SU-DHL-6 (cell line): ENCODE results near the gene EGFL7.

Source experiments
- H2AFZ ChIP-seq: fragments of 200-600 bp; sonication (generic); 2 replicates; pipeline ENCODE4 v1.6.1; 2014; ENCODE audit warnings: low read depth, mild to moderate bottlenecking, moderate library complexity, mixed read lengths, antibody characterized with exemption, low read length; ENCODE audit not compliant: severe bottlenecking
- H3F3A ChIP-seq: fragments of 200-600 bp; shearing (Covaris generic); 2 replicates; pipeline ENCODE4 v1.6.0; 2016; ENCODE audit warnings: antibody characterized with exemption, mild to moderate bottlenecking; ENCODE audit not compliant: insufficient read depth
- H3K27ac ChIP-seq: fragments of 200-600 bp; sonication (generic); 2 replicates; pipeline ENCODE4 v1.5.1; 2016; ENCODE audit warnings: low read depth, mild to moderate bottlenecking, low read length, moderate library complexity, mixed read lengths
- H3K27me3 ChIP-seq: fragments of 200-600 bp; sonication (generic), shearing (Covaris generic); 2 replicates; pipeline ENCODE4 v1.6.0; 2014; ENCODE audit warnings: mild to moderate bottlenecking, low read length
- H3K36me3 ChIP-seq: fragments of 200-600 bp; sonication (generic); 2 replicates; pipeline ENCODE4 v1.6.1; 2014; ENCODE audit warnings: mild to moderate bottlenecking, low read length, mixed read lengths
- H3K4me2 ChIP-seq: fragments of 300-600, 200-600 bp; shearing (Covaris generic), sonication (generic); 2 replicates; pipeline ENCODE4 v1.6.0; 2014; ENCODE audit warnings: low read length, low read depth, mild to moderate bottlenecking; ENCODE audit not compliant: poor library complexity, severe bottlenecking
- H3K4me3 ChIP-seq: fragments of 200-600 bp; sonication (generic); 2 replicates; pipeline ENCODE4 v1.5.1; 2014; ENCODE audit warnings: antibody characterized with exemption, low read length, mild to moderate bottlenecking, mixed read lengths; ENCODE audit not compliant: insufficient read depth, poor library complexity, severe bottlenecking
- H3K79me2 ChIP-seq: fragments of 200-600 bp; sonication (generic); 2 replicates; pipeline ENCODE4 v1.6.1; 2014; ENCODE audit warnings: mild to moderate bottlenecking, low read length, moderate library complexity; ENCODE audit not compliant: insufficient read depth
- H3K9ac ChIP-seq: fragments of 200-600 bp; sonication (generic); 2 replicates; pipeline ENCODE4 v1.7.0; 2014; ENCODE audit warnings: mild to moderate bottlenecking, low read length
- H3K9me2 ChIP-seq: fragments of 200-600 bp; sonication (generic); replicated peaks from 2 replicates; pipeline ENCODE4 v1.6.1; 2014; ENCODE audit warnings: low read length; ENCODE audit not compliant: insufficient read depth
- H3K9me3 ChIP-seq: fragments of 200-600 bp; sonication (generic); 2 replicates; pipeline ENCODE4 v1.6.1; 2014; ENCODE audit warnings: low read length, mixed read lengths; ENCODE audit not compliant: insufficient read depth
- H4K20me1 ChIP-seq: fragments of 200-600 bp; sonication (generic); 2 replicates; pipeline ENCODE4 v1.6.1; 2014; ENCODE audit warnings: low read depth, mild to moderate bottlenecking, antibody characterized with exemption, low read length, moderate library complexity, mixed read lengths
- EZH2phosphoT487 ChIP-seq: fragments of 200-600 bp; sonication (generic), shearing (Covaris generic); conservative IDR thresholded peaks from 2 replicates; pipeline ENCODE4 v1.6.1; 2018; ENCODE audit warnings: mild to moderate bottlenecking, antibody characterized with exemption, low read length, moderate library complexity, mixed read lengths
- TF ChIP-seq, protein P1 (sequence below): fragments of 200-600 bp; sonication (generic); IDR thresholded peaks from one replicate; pipeline ENCODE4 v1.5.1; 2017; ENCODE audit warnings: antibody characterized with exemption, mild to moderate bottlenecking, low read length, moderate library complexity; ENCODE audit not compliant: insufficient read depth, poor library complexity, severe bottlenecking

EGFL7 gene

DNA sequence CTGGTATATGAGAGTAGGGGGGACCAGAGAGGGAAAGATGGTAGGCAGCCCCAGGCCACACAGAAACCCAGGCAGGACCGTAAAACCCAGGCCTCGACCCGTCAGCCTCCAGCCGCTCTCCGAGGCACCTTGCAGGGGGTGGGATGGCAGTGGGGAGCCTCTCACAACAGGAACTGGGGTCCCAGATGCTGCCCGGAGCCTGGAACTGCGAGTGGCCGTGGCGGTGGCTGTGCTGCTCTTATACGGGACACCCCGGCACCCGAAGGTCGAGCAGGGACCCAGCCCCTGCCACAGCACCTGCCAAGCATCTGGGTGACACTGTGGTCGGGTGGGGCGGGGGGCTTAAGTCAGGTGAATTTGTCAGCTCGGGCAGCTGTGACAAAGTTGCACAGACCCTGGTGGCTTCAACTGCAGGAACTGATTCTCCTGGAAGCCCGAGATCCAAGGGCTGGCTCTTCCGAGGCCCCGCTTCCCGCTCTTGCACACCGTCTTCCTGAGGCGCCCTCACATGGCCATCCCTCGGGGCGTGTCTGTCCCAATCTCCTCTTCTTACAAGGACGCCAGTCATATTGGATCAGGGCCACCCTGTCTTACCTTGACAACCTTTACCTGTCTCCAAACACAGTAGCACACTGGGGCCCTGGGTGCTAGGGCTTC is 47.6 kb upstream of the EGFL7 start:
- H3K9ac ChIP-seq, result no peak overlapping the region
- no peaks in the 10 kb centered on the region for H3K9me3 ChIP-seq
- H3K36me3 ChIP-seq, result no peaks in the 10 kb centered on the region
- H3F3A ChIP-seq, result no peaks in the 10 kb centered on the region
- no peak overlapping the region for H3K4me3 ChIP-seq
- TF ChIP-seq, protein P1, sequence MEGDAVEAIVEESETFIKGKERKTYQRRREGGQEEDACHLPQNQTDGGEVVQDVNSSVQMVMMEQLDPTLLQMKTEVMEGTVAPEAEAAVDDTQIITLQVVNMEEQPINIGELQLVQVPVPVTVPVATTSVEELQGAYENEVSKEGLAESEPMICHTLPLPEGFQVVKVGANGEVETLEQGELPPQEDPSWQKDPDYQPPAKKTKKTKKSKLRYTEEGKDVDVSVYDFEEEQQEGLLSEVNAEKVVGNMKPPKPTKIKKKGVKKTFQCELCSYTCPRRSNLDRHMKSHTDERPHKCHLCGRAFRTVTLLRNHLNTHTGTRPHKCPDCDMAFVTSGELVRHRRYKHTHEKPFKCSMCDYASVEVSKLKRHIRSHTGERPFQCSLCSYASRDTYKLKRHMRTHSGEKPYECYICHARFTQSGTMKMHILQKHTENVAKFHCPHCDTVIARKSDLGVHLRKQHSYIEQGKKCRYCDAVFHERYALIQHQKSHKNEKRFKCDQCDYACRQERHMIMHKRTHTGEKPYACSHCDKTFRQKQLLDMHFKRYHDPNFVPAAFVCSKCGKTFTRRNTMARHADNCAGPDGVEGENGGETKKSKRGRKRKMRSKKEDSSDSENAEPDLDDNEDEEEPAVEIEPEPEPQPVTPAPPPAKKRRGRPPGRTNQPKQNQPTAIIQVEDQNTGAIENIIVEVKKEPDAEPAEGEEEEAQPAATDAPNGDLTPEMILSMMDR, result no peak
- TF ChIP-seq EZH2phosphoT487, result no peak
- no peak overlapping the region for H3K27ac ChIP-seq
- no peak overlapping the region for H3K4me2 ChIP-seq
- H2AFZ ChIP-seq, result no peak overlapping the region
- no peaks in the 10 kb centered on the region for H4K20me1 ChIP-seq
- H3K9me2 ChIP-seq, result no peaks in the 10 kb centered on the region
- H3K79me2 ChIP-seq, result no peaks in the 10 kb centered on the region
- no peaks in the 10 kb centered on the region for H3K27me3 ChIP-seq

DNA sequence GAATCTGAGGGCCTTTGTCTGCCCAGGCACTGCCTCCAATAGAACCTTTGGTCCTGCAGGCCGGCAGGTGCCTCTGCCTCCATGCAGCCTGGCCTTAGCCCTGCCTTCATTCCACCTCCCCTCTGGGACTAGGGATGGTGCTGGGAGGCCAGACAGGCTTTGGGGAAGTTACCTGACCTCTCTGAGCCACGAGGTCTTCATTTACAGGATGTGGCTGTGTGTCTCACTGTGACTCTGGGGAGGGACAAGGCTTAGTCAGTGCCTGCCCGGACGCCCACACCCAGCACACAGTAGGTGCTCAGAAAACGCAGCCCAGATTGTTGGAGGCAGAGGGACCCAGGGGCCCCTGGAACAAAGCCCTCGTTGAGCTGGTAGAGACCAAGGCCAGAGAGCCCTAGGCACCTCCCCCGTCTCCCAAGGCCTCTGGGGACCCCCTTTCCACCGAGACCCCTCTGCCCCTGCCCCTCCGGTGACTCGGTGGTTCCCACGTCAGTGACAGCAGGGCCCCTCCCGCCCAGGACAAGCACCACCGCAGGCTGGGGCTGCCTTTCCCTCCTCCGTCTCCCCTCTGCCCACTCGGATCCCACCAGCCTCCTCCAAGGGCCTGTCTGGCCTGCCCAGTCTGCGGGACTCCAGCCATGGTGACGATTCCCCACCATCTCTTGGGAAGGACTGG is 46.9 kb upstream of the EGFL7 start:
- no peak overlapping the region for H3K9ac ChIP-seq
- no peak overlapping the region for H3K27ac ChIP-seq
- no peak overlapping the region for H2AFZ ChIP-seq
- no peak overlapping the region for H3K4me3 ChIP-seq
- no peak overlapping the region for H3K4me2 ChIP-seq
- TF ChIP-seq, protein P1, result no peak
- no peak for TF ChIP-seq EZH2phosphoT487
- no peaks in the 10 kb centered on the region for H3F3A ChIP-seq
- H3K79me2 ChIP-seq, result no peaks in the 10 kb centered on the region
- H3K9me2 ChIP-seq, result no peaks in the 10 kb centered on the region
- H3K9me3 ChIP-seq, result no peaks in the 10 kb centered on the region
- no peaks in the 10 kb centered on the region for H3K27me3 ChIP-seq
- H3K36me3 ChIP-seq, result no peaks in the 10 kb centered on the region
- no peaks in the 10 kb centered on the region for H4K20me1 ChIP-seq

DNA sequence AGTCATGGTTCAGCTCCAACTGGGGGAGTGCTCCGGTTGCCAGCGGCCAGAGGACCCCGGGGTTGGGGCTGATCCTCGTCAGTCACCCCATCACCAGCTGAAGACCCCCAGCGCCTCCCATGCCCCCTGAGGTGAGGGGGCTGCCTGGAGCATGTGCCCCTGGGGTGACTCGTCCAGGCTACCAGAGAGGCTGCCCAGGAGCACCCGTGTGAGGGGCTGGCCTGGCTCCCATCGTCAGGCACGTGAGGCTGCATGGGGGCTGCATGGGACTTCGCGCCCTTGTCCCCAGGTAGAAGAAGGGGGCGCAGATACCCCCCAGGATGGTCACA is 46.4 kb upstream of the EGFL7 start:
- no peaks in the 10 kb centered on the region for H3K36me3 ChIP-seq
- TF ChIP-seq, protein P1, result no peak
- TF ChIP-seq EZH2phosphoT487, result no peak
- H2AFZ ChIP-seq, result no peak overlapping the region
- no peaks in the 10 kb centered on the region for H4K20me1 ChIP-seq
- no peaks in the 10 kb centered on the region for H3K9me2 ChIP-seq
- no peaks in the 10 kb centered on the region for H3K27me3 ChIP-seq
- H3F3A ChIP-seq, result no peaks in the 10 kb centered on the region
- no peak overlapping the region for H3K9ac ChIP-seq
- H3K4me3 ChIP-seq, result no peak overlapping the region
- no peaks in the 10 kb centered on the region for H3K79me2 ChIP-seq
- H3K9me3 ChIP-seq, result no peaks in the 10 kb centered on the region
- no peak overlapping the region for H3K4me2 ChIP-seq
- H3K27ac ChIP-seq, result no peak overlapping the region
